Liver (tissue), 3 donors: ENCODE data around the gene ACADSB.

Source experiments
- EGR1 ChIP-seq, 2 donors: IDR thresholded peaks; 2 replicates each; pipeline ENCODE4 v1.6.1; 2016 to 2018; ENCODE audit warnings: antibody characterized with exemption in 2 of 2, low read depth in 2 of 2
- FOXA1 ChIP-seq: IDR thresholded peaks from 2 replicates; pipeline ENCODE4 v1.6.1; 2016; ENCODE audit warnings: antibody characterized with exemption
- FOXA2 ChIP-seq: IDR thresholded peaks from 2 replicates; pipeline ENCODE4 v1.6.1; 2016; ENCODE audit warnings: antibody characterized with exemption
- JUND ChIP-seq, 2 donors: IDR thresholded peaks; 2 replicates each; pipeline ENCODE4 v1.6.1; 2016; ENCODE audit warnings: antibody characterized with exemption in 2 of 2
- RXRA ChIP-seq, 2 donors: IDR thresholded peaks; 2 replicates each; pipeline ENCODE4 v1.6.1; 2017 to 2018; ENCODE audit warnings: antibody characterized with exemption in 2 of 2, mild to moderate bottlenecking in 1 of 2
- TAF1 ChIP-seq: conservative IDR thresholded peaks from 2 replicates; pipeline ENCODE4 v1.6.1; 2016; ENCODE audit warnings: antibody characterized with exemption, mild to moderate bottlenecking
- YY1 ChIP-seq: IDR thresholded peaks from 2 replicates; pipeline ENCODE4 v1.6.1; 2016; ENCODE audit warnings: antibody characterized with exemption, mild to moderate bottlenecking
- TF ChIP-seq, protein P1 (sequence below): IDR thresholded peaks from 2 replicates; pipeline ENCODE4 v1.6.1; 2016; ENCODE audit warnings: antibody characterized with exemption
- TF ChIP-seq, protein P2 (sequence below): fragments of 150-350 bp; IDR thresholded peaks from 2 replicates; pipeline ENCODE4 v1.5.1; 2017; ENCODE audit warnings: improper control_type of control experiment, low read depth, low read length; ENCODE audit not compliant: missing input control
- TF ChIP-seq, protein P3 (sequence below): IDR thresholded peaks from 2 replicates; pipeline ENCODE4 v1.6.1; 2016; ENCODE audit warnings: antibody characterized with exemption, mild to moderate bottlenecking
- donor health status: healthy.
- donor health status: healthy.

DNA sequence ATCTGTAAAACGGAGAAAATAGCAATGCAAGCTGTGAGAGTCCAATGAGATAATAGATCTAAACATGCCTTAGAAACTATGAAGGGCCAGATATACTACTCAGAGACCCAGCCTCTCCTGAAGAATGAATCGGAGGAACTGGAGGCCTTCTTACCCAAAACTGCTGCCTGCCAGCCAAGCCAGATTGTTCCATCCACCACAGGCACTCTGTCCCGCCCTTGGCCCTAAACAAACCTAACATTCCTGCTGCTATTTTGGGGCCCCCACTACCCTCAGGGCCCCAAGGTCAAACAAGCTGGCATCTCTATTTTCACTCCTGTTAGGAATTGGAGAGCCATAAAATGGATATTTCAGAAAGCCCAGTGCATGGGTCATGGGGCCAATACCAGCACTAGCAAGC, 79.0 kb downstream of the ACADSB start:
- TF ChIP-seq RXRA (IDR thresholded peaks at IDR 0.05) (no peak), FOXA2 (no peak), EGR1 (IDR thresholded peaks at IDR 0.05; ENCODE audit: low read depth in 2 of 2) (no peak), YY1 (no peak), FOXA1 (no peak), TAF1 (no peak), JUND (IDR thresholded peaks at IDR 0.05) (no peak)
- TF ChIP-seq, protein P1, sequence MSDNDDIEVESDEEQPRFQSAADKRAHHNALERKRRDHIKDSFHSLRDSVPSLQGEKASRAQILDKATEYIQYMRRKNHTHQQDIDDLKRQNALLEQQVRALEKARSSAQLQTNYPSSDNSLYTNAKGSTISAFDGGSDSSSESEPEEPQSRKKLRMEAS = no peak
- TF ChIP-seq, protein P2, sequence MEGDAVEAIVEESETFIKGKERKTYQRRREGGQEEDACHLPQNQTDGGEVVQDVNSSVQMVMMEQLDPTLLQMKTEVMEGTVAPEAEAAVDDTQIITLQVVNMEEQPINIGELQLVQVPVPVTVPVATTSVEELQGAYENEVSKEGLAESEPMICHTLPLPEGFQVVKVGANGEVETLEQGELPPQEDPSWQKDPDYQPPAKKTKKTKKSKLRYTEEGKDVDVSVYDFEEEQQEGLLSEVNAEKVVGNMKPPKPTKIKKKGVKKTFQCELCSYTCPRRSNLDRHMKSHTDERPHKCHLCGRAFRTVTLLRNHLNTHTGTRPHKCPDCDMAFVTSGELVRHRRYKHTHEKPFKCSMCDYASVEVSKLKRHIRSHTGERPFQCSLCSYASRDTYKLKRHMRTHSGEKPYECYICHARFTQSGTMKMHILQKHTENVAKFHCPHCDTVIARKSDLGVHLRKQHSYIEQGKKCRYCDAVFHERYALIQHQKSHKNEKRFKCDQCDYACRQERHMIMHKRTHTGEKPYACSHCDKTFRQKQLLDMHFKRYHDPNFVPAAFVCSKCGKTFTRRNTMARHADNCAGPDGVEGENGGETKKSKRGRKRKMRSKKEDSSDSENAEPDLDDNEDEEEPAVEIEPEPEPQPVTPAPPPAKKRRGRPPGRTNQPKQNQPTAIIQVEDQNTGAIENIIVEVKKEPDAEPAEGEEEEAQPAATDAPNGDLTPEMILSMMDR = no peak
- TF ChIP-seq, protein P3, sequence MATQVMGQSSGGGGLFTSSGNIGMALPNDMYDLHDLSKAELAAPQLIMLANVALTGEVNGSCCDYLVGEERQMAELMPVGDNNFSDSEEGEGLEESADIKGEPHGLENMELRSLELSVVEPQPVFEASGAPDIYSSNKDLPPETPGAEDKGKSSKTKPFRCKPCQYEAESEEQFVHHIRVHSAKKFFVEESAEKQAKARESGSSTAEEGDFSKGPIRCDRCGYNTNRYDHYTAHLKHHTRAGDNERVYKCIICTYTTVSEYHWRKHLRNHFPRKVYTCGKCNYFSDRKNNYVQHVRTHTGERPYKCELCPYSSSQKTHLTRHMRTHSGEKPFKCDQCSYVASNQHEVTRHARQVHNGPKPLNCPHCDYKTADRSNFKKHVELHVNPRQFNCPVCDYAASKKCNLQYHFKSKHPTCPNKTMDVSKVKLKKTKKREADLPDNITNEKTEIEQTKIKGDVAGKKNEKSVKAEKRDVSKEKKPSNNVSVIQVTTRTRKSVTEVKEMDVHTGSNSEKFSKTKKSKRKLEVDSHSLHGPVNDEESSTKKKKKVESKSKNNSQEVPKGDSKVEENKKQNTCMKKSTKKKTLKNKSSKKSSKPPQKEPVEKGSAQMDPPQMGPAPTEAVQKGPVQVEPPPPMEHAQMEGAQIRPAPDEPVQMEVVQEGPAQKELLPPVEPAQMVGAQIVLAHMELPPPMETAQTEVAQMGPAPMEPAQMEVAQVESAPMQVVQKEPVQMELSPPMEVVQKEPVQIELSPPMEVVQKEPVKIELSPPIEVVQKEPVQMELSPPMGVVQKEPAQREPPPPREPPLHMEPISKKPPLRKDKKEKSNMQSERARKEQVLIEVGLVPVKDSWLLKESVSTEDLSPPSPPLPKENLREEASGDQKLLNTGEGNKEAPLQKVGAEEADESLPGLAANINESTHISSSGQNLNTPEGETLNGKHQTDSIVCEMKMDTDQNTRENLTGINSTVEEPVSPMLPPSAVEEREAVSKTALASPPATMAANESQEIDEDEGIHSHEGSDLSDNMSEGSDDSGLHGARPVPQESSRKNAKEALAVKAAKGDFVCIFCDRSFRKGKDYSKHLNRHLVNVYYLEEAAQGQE = no peak
